GM04503 (cell line): ENCODE data around the gene KHDRBS2.

Experiments
- DNase-seq: peaks from one replicate; pipeline ENCODE4 v3.0.0-alpha.2; 2012; ENCODE audit warnings: low read depth

KHDRBS2 gene

DNA sequence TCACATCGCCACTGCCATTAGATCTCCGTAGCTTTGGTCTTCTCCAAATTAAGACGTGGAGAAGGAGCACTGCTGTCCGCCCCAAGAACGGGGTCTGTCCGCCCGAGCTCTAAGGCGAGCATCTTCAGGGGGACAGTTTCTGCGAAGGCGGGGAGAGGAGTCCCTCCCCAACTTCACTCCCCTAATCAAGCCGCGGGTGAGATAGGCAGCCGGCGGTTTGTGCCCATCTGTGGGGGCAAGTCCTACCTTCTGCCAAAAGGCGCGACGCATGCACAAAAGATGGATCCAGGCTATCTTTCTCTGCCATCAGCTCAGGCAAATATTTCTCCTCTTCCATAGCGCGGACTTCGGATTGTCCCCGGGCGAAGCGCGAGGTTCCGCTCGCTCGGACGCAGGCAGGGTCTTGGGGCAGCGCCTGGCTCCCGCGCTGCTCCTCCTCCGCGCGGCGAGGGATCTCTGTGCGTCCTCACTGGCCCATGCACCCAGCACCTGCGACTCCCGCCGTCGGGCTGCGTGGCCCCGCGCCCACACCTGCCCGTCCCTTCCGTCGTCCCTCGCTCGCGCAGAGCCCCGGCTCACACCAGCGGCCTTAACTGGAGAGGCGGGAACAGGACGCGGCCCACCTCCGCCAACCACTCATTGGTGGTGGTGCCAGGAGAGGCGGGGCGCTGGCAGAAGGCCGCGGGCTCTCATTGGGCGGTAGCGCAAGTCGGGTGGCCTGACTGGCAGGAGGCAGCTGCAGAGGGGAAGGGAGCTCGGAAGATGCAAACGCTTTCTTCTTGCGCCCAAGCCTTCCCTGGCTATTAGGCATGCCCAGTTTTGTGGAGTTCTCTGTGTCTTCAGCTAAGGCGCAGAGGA, at the start of gene KHDRBS2:
Gene KHDRBS2 (minus strand): TSS at position 614 of the 858 bp plus-strand sequence.
- no peak for DNase-seq

DNA sequence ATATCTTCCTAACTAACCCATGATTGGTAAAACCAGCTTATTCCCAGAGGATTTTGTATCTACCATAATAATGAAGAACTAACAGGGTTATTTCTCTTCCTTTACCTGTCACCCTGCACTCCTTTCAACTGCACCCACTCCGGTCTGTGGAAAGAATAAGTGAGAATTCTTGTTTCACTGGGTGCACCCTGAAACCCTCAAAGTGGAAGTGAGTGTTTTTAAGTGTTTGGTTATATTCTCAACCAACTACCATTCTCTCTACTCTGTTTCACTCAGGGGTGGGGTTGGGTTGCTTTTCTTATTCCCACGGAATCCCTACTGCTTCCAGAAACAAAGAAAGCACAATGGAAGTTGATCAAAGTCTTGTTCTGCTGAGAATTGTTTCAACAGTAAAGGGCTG, 42.6 kb upstream of the KHDRBS2 start:
- DNase-seq, result no peak

DNA sequence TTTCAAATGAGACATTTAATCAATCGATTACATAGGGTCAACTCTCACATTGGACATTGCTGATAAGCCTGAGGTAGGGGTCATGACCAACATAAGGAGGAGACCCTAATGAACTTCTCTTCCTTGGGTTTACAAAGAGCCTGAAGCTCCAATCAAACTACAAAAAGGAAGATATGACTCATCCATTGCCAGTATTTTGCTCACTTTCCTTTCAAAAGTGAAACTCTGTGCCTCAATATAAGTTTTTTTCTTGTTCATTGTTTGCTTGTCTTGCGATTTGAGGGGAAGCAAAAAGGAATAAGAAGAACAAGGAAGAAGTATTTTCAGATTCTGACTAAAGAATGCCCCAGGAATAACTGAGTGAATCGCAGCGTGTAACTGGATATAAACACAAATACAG, 38.8 kb upstream of the KHDRBS2 start:
- no peak for DNase-seq

- DNase-seq, result no peak
Observed at GRCh38 chr6:62323818-62324431, 37.9 kb upstream of the KHDRBS2 start.

- DNase-seq, result no peak
Observed at GRCh38 chr6:62298745-62299392, 12.8 kb upstream of the KHDRBS2 start.

DNA sequence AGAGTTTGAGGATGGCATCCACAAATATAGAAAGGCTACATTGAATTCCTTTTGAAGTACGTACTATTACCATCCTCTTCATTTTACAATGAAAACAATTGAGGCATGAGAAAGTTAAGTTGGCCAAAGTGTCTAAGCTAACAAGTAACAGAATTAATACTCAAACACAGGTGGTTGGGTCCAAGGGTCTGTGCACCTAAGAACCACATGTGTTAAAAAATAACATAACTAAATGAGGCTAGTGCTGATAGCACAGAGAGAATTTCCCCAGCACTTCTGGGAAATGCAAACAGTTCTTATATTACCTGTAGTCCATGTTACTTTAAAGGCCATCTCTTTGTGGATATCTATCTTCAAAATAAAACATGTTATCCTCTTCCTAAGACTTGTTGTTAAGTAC, 10.5 kb upstream of the KHDRBS2 start:
- DNase-seq, result no peak

- DNase-seq, result no peak
Observed at GRCh38 chr6:62288974-62289373, 2.9 kb upstream of the KHDRBS2 start.

- no peak for DNase-seq
Observed at GRCh38 chr6:62288562-62288961, 2.5 kb upstream of the KHDRBS2 start.

- no peak for DNase-seq
Observed at GRCh38 chr6:62286470-62286843, 432 bp upstream of the KHDRBS2 start.

DNA sequence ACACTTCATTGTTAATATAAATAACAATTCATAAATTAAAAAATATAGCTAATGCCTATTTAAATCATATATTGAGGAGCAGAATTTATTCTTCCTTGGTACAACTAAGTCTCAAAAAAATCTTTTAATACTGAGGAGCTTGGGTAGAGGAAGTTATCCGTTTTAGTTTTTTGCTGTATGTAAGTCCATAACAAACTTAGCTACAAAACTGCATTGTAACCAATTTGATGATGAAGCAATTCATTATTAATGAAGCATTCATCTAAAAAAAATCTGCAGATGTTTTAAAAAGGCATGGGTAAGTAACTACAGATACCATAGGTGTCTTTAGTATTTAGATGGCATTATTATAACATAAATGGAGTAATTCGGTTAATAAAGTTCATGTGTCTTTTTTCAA, 1.3 kb downstream of the KHDRBS2 start:
- no peak for DNase-seq

DNA sequence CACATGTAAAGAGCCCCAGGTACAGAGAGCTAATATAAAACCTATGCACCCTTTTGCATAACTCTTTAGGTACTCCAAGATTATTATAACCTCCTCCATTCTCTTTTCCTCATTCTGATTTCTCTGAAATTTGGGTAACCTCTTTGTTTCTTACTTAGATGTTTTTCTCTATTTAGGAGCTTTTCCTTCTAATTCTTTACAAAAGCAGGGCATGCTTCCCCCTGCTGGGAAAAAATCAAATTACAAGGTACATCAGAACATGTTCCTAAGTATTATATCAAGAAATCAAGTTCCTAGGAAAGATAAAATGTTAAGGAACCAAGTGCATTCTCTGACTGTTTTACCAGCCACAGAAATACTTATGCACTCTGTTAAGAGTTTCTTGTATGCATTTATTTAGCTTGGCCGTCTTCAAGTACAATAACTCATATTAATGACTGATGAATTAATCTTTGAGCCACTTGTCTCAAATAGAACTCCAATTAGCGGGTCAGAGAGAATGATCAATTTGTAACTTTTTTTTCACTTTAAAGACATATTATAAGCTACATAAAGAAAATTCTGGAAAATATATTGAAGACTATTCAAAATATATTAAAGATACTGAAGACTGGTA, 2.1 kb downstream of the KHDRBS2 start:
- DNase-seq, result no peak

DNA sequence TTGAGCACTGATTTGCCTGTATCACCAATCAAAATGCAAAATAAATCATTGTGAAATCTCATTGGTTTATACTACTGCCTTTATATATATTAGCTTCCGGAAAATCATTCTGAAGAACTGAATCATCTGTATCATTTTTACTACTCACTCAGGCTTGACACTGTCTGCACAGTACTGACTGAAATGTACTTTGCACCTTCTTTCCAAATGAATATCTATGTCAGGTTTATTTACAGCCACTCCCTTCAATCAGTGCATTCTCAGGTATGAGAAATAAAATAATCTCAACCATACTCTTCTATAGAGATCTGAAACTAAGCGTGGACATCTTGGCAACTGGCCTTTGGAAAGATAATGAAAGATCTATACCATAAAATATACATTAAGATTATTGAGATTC, 2.7 kb downstream of the KHDRBS2 start:
- DNase-seq, result no peak

- no peak for DNase-seq
Observed at GRCh38 chr6:62280099-62280498, 5.9 kb downstream of the KHDRBS2 start.

GRCh38 chr6:62272114-62272513, 13.9 kb downstream of the KHDRBS2 start:
- DNase-seq, result no peak

- no peak for DNase-seq
Observed at GRCh38 chr6:62265906-62266525, 20.0 kb downstream of the KHDRBS2 start.

DNA sequence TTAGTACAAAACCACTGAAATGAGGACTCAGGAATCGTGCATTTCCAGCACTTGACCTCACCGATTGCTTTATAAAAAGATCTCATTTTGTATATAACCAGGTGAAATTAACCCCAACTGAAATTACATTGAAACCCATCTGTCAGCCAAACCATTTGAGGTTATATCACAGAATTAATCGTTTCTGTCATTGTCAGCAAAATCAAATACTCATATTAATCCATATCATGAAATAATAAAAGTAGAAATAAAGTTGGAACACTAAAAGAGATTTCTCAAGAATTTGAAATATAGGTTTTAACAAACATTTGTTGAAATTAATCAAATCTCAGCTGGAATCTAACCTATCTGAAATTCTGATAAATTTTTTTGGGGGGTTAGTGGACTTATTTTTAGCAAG, 23.7 kb downstream of the KHDRBS2 start:
- no peak for DNase-seq

GRCh38 chr6:62246087-62246486, 39.9 kb downstream of the KHDRBS2 start:
- no peak for DNase-seq

DNA sequence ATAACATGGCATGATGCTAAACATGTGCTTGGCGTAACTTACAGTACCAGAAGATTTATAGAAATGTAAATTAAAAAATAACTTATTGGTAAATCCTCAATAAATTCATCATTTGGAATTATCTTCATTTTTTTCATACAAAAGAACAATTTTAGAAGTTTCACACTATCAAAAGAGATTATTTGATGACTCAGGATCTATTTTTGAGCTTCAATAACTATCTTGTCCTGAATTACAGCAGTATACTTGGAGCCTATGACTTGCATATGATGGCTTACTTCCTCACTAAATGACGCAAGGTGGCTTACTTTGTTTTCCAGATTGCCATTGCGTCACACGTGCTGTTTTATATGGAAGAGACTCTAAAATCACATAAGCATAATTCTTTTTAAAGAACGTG, 49.2 kb downstream of the KHDRBS2 start:
- no peak for DNase-seq

DNA sequence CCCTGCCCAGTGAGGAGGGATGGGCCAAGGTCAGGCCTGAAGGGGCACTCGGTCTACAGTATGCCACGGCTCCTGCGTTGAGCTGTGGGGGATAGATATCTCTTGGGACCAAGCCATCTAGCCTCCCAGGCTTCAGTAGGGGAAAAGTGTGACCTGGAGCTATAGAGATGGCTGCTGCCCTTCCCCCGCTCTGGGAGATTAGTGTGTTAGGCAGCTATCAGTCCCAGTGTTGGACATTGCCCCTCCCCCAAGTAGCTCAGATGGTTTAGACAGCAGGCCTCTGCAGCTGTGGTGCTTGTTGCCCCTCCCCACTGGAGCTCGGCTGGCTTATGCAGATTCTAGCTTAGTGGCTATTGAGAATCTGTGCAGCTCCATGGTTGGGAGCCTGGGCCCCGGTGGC, 56.8 kb downstream of the KHDRBS2 start:
- DNase-seq, result no peak

- DNase-seq, result no peak
Observed at GRCh38 chr6:62217866-62218265, 68.2 kb downstream of the KHDRBS2 start.

- DNase-seq, result no peak
Observed at GRCh38 chr6:62202078-62202477, 83.9 kb downstream of the KHDRBS2 start.

DNA sequence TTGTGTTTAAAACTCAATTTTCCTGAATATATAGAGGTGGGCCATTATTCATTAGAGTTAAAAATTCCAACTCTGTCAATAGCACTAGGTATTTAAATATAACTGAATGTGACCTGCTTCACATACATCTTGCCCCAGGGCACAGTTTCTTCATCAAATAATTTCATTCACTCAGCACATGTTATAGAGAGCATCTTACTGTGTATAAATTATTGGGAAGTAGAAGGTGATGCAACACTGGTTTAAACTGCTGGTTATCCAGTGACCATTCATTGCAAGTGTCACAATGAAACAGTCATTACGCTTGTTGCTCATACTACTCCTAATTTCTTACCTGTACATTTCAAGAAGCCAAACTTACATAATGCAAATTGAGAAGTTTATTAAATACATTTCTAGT, 93.4 kb downstream of the KHDRBS2 start:
- no peak for DNase-seq
